Stimulated activated CD8-positive, alpha-beta memory T cell treated with anti-CD3 and anti-CD28 coated beads, Interleukin-4, amount 100 ng/mL, for 48 hours (primary cell): Measurements from ENCODE around the gene PRRT3.
A peak's percentile ranks its signal among the peaks of the same experiment; 100 is the strongest.
"Not testable (repeated sequence)": the region's sequence is repeated elsewhere in the genome, so short reads cannot be mapped to it uniquely, and the experiment has no call there.

Experiments
- DNase-seq: peaks from one replicate; pipeline ENCODE4 v3.0.0-alpha.2; 2020

PRRT3 gene

DNA sequence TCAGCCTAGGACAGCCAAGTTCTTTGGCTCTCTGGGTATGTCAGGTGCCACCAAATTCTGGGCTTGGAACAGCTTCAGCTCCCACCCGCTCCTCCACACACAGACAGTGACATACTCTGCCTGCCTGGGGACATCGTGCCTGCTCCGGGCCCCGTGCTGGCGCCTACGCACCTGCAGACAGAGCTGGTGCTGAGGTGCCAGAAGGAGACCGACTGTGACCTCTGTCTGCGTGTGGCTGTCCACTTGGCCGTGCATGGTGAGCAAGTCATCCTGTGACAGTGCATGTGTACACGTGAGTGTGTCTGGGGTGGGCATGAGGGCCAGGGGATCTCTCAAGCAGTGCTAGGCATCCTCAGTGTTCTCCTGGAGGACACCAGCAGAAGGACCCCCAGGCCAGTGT, 34.4 kb downstream of the PRRT3 start:
- DNase-seq: no peak

DNA sequence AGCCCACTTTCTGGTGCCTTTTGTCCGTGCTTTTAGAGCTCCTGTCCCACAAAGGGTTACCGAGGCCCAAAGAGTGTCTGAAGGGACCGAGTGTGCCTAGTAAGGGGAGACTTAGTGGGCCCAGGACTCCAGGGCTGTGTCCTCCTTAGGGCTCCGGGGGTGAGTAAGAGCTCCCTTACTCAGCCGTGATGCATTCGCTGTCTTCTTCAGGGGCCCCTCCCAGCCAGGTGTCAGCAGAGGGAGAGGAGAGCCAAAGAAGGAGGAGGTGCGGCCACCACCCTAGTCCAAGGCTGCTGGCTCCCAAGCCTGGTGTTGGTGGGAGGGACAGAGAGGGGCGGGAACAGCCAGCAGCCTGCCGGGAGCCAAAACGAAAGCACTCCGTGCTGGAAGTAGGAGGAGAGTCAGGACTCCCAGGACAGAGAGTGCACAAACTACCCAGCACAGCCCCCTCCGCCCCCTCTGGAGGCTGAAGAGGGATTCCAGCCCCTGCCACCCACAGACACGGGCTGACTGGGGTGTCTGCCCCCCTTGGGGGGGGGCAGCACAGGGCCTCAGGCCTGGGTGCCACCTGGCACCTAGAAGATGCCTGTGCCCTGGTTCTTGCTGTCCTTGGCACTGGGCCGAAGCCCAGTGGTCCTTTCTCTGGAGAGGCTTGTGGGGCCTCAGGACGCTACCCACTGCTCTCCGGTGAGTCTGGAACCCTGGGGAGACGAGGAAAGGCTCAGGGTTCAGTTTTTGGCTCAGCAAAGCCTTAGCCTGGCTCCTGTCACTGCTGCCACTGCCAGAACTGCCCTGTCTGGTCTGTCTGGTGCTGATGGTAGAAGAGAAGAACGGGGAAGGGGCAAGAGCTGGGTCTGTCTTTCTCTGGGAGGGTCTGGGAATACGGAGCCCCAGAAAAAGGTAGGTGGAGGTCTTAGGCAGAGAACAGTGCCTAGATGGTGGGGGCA, 35.2 kb downstream of the PRRT3 start, which contains the start of gene IL17RC:
Gene IL17RC, plus strand, starts transcription at position 365 of the 947 bp plus-strand sequence. Its CDS starts 218 bp downstream, at position 583.
- DNase-seq: peak; percentile 62

DNA sequence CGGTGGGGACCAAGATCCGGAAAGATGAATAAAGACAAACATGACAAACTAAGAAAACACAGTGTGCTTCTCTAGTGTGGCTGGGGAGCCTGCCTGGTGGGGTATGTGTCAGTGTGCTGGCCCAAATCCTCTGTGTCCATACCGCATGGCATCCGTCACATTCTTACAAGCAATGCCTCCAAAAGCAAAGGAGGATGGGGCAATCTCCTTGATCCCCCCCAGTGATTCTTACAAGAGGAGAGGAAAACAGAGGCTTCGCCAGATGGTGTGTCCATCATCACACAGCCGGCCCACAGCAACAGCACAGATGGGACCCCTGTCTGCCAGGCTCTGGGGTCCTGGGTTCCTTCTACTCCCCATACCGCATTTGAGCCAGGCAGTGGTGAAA, 35.9 kb downstream of the PRRT3 start:
- no peak for DNase-seq

DNA sequence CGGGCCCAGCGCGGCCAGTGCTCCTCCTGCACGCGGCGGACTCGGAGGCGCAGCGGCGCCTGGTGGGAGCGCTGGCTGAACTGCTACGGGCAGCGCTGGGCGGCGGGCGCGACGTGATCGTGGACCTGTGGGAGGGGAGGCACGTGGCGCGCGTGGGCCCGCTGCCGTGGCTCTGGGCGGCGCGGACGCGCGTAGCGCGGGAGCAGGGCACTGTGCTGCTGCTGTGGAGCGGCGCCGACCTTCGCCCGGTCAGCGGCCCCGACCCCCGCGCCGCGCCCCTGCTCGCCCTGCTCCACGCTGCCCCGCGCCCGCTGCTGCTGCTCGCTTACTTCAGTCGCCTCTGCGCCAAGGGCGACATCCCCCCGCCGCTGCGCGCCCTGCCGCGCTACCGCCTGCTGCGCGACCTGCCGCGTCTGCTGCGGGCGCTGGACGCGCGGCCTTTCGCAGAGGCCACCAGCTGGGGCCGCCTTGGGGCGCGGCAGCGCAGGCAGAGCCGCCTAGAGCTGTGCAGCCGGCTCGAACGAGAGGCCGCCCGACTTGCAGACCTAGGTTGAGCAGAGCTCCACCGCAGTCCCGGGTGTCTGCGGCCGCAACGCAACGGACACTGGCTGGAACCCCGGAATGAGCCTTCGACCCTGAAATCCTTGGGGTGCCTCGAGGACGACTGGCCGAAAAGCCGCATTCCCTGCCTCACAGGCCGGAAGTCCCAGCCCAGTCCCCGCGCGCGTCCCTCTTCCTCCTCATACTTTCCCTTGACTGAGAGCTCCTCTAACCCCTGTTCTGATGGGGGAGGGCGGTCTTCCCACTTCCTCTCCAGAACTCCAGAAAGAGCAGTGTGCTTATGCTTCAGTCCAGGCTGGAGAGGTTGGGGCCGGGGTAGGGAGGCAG, 36.7 kb downstream of the PRRT3 start:
- DNase-seq: peak; percentile 57

DNA sequence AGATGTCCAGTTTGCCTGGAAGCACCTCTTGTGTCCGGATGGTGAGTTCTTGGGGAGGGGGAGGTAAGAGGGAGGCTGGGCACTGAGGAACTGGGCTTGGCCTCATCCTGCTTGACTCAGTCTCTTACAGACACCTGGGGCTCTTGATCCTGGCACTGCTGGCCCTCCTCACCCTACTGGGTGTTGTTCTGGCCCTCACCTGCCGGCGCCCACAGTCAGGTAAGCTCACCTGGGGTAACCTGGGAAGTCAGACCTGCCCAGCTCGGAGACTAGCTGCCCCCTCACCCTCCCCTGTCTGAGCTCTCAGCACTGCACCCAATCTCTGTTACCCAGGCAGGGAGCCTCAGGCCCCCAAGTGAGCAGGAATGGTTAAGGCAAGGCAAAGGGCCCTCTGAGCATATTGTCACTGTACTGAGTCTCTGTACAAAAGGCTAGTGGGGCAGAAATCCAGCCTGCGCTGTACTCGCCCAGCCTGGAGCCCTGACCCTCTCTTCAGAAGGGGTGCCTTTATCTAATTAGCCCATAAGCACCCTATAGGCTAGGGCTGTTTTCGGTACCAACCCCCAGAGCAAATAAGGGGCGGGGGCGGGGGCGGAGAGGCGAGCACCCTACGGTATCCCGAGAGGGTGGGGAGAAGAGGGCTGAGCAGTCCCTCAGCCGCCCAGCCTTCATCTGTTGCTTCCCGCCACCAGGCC, 37.5 kb downstream of the PRRT3 start:
- DNase-seq: no peak

DNA sequence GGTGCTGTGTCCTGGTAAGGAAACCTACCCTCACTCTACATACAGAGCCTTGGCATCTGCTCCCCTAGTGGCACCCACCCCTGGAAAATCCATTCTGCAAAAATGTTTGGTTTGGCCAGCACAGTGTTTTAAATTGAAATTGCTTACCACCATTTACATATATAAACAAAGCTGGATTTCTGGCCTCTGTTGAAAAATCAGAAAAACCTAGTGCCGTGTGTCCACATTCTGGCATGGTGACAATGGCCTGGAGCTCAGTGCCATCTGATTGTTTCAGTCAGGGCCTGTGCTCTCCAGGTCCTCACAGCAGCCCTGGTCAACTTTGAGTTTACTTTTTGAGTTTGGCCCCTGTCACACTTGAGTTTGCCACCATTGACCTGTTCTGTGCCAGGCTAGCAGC, 38.2 kb downstream of the PRRT3 start:
- DNase-seq: no peak

DNA sequence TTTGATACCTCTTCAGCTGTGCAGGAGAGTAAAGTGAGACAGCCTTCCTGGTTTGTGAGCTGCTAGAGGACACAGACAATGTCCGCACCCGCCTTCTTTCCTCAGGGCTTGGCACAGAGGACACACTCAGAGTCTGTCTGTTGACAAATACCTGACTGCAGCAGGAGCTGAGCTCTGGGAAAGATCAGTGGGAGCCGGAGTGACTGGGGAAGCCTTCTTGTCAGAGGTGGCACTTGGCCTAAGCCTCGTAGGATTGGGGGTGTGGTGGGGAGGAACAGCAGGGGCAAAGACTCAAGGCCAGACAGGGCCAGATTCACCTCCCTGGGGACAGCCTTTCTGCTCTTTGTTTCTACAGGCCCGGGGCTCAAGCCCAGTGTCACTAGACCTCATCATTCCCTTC, 38.6 kb downstream of the PRRT3 start:
- DNase-seq: no peak

DNA sequence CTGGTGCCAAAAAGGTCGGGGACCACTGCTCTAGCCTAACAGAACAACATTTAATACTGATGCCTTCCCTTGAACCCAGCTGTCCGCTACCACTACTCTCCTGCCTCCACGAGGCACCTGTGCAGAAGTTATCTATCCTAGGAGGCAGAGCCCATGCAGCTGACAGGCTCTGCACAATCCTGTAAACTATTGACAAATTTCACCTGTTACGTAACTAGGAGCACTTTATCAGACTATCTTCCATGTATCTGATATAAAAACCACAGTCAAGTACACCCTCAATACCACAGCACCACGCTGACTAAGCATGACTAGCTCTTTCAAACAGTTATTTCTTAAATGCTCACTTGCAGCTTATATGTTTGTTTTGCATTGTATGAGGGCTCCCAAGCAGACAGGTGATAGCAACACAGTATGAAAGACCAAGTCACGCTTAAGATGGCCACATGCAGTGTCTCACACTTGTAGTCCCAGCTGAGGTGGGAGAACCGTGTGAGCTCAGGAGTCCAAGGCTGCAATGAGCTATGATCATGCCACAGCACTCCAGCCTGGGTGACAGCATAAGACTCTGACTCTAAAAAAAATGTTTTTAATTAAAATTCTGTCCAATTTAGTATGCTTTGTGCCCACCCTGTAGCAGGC, 39.8 kb downstream of the PRRT3 start:
- no peak for DNase-seq

DNA sequence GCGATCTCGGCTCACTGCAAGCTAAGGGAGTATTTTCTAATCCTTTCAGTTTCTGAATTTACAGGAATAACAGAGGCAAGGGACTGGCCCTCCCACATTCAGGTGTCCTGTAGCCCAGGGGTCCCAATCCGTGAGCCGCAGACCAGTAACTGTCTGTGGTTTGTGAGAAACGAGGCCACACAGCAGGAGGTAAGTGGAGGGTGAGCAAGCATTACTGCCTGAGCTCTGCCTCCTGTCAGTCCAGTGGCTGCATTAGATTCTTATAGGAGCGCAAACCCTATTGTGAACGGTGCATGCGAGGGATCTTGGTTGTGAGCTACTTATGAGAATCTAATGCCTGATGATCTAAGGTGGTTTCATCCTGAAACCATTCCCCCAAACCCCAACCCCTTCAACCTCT, 40.3 kb downstream of the PRRT3 start:
- no peak for DNase-seq

DNA sequence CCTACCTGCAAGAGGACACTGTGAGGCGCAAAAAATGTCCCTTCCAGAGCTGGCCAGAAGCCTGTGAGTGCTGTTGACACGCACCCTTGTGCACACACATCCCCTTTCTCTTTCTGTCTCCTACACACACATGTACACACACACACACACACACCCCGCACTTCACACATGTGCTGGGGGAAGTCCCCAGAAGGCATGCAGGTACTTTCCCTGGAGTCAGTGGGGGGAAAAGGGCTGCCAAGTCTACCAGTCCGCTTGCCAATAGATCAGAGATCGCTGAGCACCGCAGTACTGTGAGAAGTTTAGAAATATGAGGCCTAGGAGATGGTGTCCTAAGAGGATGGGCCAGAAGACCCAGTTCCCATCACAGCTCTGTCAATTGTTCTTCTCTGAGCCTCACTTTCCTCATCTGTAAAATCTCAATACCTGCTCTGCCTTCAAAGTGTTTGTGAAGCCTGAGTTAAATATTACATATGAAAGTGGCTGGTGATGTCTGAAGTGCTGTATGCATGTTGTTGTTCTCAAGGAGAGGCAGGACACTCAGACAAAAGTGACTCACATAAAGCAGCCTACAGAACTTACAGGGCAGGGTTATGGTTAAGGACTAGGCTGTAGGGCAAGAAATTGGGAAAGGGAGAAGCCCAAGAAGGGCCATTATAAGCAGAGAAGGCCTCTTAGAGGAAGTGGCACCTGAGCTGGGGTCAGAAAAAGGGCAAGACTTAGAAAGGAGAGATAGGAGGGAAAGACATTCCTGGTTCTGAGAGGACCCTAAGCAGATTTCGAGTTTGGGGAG, 42.8 kb downstream of the PRRT3 start:
- no peak for DNase-seq

DNA sequence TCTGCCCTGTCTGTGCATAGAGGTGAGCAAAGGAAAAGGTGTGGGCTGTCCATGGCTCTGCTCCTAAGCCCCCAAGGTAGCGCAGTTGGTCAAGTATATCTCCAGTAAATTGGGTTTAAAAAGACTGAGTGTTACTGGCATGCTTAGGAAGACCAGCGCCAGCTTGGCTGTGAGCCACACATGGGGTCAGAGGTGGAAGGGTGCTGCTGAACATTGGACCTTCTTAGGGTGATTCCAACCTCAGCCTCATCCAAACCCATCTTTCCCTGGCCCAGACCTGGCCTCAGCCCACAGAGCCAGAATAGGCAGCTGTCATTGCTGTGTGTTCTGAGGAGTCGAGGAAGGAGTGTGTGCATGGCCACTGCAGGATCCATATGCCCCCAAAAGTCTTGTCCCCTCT, 43.9 kb downstream of the PRRT3 start:
- no peak for DNase-seq

DNA sequence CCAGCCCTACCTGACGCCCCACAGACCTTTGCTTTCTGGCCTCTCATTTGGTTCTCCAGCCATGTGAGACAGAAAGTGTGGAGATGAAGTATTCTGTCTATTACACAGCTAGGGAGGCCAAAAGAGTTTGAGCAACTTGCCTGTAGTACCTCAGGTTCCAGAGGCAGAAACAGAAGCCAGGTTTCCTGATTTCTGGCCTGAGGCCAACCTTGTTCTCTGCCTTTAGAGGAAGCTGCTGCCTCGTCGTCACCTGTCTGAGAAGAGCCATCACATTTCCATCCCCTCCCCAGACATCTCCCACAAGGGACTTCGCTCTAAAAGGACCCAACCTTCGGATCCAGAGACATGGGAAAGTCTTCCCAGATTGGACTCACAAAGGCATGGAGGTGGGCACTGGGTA, 45.7 kb downstream of the PRRT3 start:
- DNase-seq: no peak

DNA sequence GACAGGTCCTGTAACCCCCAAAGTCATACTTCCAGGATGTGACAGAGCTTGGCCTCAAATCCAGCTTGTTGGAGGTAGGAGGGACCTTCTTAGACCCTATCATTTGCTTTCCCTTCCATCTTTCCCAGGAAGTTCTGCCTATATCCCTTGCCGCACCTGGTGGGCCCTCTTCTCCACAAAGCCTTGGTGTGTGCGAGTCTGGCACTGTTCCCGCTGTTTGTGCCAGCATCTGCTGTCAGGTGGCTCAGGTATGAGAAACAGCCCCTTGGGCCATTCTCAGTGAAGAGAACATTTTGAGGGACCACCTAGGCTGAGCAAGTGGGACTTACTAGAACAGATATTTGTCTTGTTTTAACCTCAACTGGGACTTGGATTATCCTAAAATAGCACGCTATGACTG, 48.3 kb downstream of the PRRT3 start:
- no peak for DNase-seq

DNA sequence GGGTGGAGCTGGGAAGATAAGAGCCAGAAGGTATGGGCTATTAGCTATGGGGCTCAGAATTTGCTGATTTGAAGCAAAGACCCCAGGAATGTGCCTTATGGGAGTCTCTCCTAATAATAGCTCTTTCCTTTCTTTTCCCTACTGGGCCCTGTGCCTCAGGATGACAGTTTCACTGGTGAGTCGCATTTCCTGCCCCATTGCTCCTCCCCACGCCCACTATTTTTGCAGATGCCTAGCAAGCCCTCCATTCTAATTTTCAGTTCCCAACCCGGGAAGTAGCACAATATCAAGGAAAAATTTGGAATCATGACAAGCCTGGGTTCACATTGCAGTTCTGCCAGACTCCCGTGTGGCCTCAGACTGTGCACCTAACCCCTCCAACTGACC, 49.0 kb downstream of the PRRT3 start:
- DNase-seq: no peak

DNA sequence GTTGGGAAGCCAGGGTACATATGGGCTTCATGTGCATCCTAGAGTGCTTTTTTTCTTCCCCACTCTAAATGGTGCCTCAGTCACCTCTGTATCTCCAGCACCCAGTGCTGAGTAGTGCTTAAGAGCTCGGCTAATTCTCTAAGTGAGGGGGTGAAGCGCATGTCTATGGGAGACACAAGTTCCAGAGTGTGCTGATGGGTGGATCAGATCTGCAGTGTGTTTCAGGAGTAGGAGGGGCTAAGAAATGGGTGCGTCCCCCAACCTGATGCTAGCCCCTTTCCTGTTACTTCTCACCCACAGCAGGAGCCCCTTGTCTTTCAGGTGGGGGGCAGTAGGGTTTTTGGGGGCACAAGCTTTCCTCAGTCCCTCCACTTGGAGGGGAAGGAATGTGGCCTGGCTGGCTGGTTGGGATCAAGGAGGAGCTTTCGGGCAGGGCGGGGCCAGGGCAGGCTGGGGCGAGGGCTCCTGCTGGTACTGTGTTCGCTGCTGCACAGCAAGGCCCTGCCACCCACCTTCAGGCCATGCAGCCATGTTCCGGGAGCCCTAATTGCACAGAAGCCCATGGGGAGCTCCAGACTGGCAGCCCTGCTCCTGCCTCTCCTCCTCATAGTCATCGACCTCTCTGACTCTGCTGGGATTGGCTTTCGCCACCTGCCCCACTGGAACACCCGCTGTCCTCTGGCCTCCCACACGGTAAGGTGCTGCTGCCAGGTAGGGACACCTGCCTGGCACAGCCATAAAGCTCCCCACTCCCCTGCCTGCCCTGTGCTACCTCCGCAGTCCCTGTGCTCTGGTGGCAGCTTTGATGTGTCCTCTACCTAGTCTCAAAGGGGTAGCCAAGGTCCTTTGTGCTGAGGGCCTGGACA, 49.6 kb downstream of the PRRT3 start, which contains the start of gene IL17RE:
Gene IL17RE, plus strand, starts transcription at position 477 of the 866 bp plus-strand sequence. Its CDS starts 85 bp downstream, at position 562.
- DNase-seq: no peak

DNA sequence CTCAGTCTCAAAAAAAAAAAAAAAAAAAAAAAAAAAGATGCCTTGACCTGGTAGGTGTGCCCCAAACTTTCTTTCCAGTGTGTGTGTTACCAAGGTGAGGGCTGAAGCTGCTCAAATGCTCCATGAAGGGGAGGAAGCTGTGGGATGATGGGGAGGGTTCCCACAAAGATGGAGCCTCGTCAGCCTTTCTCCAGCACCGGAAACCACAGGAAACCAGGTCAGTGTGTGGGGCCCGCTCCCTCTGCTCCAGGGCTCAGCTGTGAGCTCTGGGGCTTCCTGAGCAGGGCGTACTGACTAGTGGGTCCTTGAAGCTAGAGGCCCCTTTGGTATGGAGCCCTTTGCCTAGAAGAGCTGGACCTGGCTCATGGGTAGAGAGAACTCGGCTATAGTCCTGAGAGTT, 50.2 kb downstream of the PRRT3 start:
- DNase-seq: peak; percentile 55

DNA sequence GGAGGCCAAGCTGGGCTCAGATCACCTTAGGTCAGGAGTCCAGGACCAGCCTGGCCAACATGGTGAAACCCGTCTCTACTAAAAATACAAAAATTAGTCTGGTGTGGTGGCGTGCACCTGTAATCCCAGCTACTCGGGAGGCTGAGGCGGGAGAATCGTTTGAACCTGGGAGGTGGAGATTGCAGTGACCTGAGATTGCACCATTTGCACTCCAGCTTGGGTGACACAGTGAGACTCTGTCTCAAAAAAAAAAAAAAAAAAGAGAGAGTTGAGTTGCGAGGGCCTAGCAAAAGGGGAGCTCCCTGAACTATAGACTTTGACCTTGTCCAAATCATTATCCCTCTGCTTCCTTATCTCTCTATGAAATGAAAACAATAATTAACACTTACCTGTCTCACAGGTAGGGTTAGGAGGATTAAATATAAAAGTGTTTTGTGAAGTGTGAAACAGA, 51.2 kb downstream of the PRRT3 start:
- DNase-seq: not testable (repeated sequence)

DNA sequence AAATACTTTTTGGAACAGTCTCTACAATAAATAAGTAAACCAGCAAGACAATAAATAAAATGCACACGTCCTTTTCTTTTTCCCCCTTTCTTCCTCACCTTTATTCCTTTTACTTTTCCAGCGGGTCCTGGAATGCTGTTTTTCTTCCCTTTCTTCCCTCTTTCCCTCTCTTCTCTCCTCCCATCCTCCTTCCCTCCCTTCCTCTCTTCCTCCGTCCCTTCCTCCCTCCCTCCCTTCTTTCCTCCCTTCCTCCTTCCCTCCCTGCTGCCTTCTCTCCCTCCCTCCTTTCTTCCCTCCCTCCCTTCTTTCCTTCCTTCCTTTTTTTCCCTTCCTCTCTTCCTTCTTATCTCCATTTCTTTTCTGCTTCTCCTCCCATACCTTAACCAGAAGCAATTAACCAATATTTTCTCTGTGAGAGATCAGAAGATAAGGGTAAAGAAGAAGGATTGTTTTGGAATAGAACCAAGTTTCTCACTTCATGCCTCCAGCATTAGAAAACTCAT, 52.9 kb downstream of the PRRT3 start:
- DNase-seq: no peak

DNA sequence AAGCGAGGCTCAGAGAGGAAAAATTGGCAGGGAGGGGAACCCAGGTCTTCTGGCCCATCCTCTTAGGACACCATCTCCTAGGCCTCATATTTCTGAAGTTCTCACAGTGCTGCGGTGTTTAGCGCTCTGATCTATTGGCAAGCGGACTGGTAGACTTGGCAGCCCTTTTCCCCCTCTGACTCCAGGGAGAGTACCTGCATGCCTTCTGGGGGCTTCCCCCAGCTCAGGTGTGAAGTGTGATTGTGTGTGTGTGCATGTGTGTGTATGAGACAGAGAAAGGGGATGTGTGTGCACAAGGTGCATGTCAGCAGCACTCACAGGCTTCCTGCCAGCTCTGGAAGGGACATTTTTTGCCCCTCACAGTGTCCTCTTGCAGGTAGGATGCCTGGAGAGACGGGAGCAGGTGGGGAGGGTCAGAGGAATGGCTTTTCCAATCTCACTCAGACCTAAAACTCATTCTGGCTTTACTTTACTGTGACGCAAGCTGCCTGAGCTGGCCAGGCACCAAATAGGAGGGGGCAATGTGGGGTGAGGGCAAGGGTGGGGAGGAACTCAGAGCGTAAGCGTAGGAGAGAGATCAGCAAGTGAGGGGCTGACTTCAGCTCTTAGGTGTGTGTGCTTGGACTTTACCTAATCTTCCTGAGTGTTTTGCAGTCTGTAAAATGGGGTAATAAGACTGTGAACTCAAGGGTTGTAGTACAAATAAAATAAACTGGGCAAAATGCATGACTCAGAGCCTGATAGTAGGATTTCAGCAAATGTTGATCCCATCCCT, 53.6 kb downstream of the PRRT3 start:
- no peak for DNase-seq
